Tongue (tissue), 2 donors: ENCODE data around the gene ARSG. TPM values are rescaled to one million over a fixed set of nuclear protein-coding genes. Genes with fewer than 3 reads are reported as not detected.
A peak's percentile ranks its signal among the peaks of the same experiment; 100 is the strongest.

Source experiments
- DNase-seq: peaks from one replicate; pipeline ENCODE4 v3.0.0-alpha.2; 2015
- total RNA-seq: library from RNA; depleted of rRNA; stranded (reverse); fragments of >200 nt; gene quantifications from one replicate; pipeline ENCODE4 v1.2.3, GENCODE V29; 2014

ARSG gene
- total RNA-seq, 1 donor from 2014 or later, result 21.3 TPM

- no peak for DNase-seq
Observed at GRCh38 chr17:68453991-68454665, 162.8 kb downstream of the ARSG start.

- DNase-seq, result no peak
Observed at GRCh38 chr17:68455901-68456338, 164.6 kb downstream of the ARSG start.

- peak; percentile 87 for DNase-seq
Observed at GRCh38 chr17:68456339-68457167, 165.3 kb downstream of the ARSG start.

DNA sequence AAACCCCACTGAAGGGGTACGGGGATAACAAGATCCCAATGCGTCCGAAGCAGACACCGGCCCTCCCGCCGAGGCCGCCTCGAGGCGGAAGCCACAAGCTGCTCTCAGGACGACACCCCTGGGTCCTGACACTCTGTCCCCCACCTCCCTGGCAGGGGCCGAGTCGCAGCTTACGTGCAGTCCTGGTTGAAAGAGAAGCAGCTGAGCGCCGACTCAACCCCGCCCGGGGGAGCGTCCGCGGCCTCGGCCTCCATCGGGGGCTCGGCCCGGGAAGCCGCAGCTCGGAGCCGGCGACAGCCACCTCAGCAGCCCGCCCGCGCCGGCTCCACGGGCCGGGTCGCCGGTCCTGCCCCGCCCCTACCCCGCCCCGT lies 165.9 kb downstream of the ARSG start, which contains the start of gene WIPI1:
TSS of gene WIPI1 (minus strand) at position 329 of the 371 bp plus-strand sequence. CDS start at position 254, 75 bp downstream.
- no peak for DNase-seq

- peak; percentile 99 for DNase-seq
Observed at GRCh38 chr17:68457539-68458259, 166.4 kb downstream of the ARSG start.

GRCh38 chr17:68458260-68459036 lies 167.2 kb downstream of the ARSG start:
- no peak for DNase-seq

DNA sequence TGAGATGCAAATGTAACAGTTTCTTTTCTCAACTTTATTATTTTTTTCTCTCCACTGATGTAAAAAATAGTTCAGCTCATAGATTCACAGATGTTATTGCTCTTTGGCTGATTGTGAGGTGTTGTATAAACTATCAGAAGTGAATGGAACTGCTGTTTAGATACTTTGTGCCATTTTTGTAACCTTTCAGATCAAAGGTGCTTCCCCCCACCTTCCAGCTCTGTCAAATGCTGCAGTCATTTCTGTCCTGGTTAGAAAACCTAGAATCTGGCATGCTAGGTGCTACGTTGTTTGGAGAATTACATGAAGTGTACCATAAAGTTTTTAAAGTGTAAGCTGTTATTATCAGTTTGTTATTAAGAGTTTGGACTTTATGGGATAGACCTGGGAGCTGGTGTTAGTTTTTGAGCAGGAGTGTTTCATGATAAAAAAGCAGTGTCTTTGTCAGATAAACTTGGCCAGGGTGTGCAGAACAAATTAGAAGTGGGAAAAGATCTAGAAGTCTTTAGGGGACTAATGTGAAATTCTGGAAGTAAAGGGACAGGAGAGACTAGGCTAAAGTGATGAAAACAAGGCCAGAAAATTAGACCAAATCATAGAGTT lies 167.8 kb downstream of the ARSG start:
- no peak for DNase-seq

DNA sequence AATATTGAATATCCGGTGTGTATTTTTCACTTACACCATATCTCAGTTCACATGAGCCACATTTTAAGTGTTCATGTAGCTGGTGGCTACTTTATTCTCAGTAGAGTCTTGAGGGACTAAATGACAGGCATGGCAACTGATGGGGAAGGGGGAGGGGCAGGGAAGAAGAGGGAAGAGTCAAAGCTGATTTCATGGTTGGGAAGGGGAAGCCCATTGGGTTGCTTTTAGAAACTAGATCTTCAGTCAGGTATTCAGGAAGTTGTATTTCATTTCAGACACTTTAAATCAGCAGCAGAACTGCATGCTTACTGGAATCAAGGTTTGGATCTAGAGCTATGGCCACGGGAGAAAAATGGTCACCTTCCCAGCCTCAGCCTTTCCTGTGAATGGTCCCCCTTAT lies 168.9 kb downstream of the ARSG start:
- DNase-seq, result no peak

DNA sequence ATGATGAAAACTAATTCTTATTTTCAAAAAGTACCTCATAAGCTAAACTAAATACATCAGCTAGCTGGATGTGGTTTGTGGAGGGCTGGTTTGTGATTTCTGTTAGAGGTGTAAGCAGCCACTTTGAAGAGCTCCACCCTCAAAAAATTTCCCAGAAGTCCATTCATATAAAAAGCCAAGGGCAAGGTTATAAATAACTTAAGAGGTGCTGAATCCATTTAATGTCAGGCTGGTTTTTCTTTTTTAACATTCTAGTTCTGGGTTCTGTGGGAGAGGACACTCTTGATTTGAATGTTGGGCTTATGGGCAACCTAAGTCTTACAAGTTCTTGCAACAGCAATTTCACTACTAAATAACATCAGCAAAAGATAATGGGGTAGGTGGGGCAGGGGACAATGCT lies 169.4 kb downstream of the ARSG start:
- DNase-seq, result no peak

GRCh38 chr17:68461122-68461539 lies 169.8 kb downstream of the ARSG start:
- DNase-seq, result no peak

- no peak for DNase-seq
Observed at GRCh38 chr17:68461589-68461988, 170.3 kb downstream of the ARSG start.

DNA sequence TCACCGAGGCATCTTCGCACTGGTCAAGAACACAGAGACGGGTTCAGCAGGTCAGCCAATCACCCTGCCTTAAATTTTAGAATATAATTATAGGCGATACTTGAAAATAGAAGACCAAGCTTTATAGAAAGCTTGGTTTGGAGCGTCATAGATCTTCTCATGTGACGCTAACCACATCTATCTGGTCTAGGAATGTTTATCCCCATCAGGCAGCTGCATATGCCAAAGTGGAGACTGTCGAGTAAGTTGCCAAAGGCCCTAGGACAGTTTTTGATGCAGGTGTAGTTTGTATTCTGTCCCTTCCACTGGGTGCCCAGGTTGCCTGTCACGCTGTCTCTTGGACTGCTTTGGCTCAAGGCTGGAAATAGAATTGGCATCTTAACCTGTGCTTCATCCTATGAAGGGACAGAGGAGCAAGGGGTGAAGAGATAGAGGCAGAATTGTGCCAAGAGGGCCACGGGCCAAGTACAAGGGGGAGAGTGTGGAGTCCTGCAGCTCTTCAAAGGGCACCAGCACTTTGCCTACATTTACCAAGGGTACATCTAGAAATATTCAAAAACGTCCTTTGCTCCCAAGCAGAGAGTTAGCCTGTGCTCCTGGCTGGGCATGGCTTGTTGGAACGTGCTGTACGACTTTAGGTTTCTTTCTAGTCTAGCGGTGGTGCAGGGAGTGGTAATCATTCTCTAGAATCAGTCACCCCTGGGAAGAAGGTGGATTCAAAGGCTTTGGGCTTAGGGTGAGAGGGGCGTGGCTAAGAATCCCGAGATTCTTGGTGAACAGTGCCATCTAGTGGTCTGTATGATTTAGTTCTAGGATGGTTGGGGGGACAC lies 171.3 kb downstream of the ARSG start:
- DNase-seq, result peak; percentile 95

GRCh38 chr17:68463211-68464019 lies 172.1 kb downstream of the ARSG start:
- no peak for DNase-seq

GRCh38 chr17:68468334-68468733 lies 177.0 kb downstream of the ARSG start:
- DNase-seq, result no peak

DNA sequence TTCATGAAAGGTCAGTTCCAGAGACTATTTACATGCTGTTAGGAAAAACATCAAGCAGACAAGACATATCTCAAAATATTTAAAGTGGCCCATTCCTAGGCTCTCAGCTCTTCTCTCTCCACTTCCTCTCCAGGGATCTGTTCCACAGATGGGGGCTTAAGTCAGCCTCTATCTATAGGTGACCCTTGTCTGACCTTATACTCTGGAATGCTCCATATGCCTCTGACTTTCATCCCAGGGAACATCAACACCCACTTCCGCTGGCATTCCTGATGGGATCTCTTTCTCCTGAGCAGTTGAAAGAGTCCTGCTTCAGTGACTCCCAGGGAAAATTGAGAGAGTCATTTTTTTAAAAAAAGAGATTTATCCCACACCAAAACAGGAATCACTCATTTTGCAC lies 177.5 kb downstream of the ARSG start:
- peak; percentile 78 for DNase-seq
